SK-N-SH treated with all-trans-retinoic acid at 6 μM for 48 hours (cell line): Measurements from ENCODE around the gene DCAF6.

Experiments used
- ATAC-seq: fragments of 200-7000 bp; cut with Tn5 transposase; 3 replicates; pipeline ENCODE4 v1.9.1; 2020; ENCODE audit warnings: mild to moderate bottlenecking, moderate library complexity
- ARNTL ChIP-seq: fragments of 450-650 bp; formaldehyde crosslinking; IDR thresholded peaks from 2 replicates; pipeline ENCODE4 v1.5.0; 2020; ENCODE audit warnings: low read depth, mild to moderate bottlenecking, moderate library complexity, borderline replicate concordance
- BACH2 ChIP-seq: fragments of 250-450 bp; sonication (Bioruptor Pico); IDR thresholded peaks from 2 replicates; pipeline ENCODE4 v1.9.0; 2021; ENCODE audit warnings: mild to moderate bottlenecking, borderline replicate concordance
- CREB5 ChIP-seq: fragments of 250-450 bp; sonication (Bioruptor Pico); IDR thresholded peaks from 2 replicates; pipeline ENCODE4 v1.5.1; 2020; ENCODE audit warnings: low read depth, mild to moderate bottlenecking, moderate library complexity
- CSDC2 ChIP-seq: fragments of 250-450 bp; sonication (Bioruptor Pico); IDR thresholded peaks from 2 replicates; pipeline ENCODE4 v1.5.0; 2020; ENCODE audit warnings: mild to moderate bottlenecking, moderate library complexity
- CSRNP3 ChIP-seq: fragments of 250-450 bp; sonication (Bioruptor Pico); IDR thresholded peaks from 2 replicates; pipeline ENCODE4 v1.5.1; 2021; ENCODE audit warnings: mild to moderate bottlenecking, moderate library complexity
- ESRRG ChIP-seq: fragments of 250-450 bp; sonication (Bioruptor Pico); IDR thresholded peaks from 2 replicates; pipeline ENCODE4 v1.6.1; 2021; ENCODE audit warnings: mild to moderate bottlenecking
- GLIS3 ChIP-seq: fragments of 250-450 bp; sonication (Bioruptor Pico); IDR thresholded peaks from 2 replicates; pipeline ENCODE4 v1.5.0; 2020; ENCODE audit warnings: mild to moderate bottlenecking, moderate library complexity
- ISL1 ChIP-seq: fragments of 250-450 bp; sonication (Bioruptor Pico); IDR thresholded peaks from 2 replicates; pipeline ENCODE4 v2.1.2; 2022; ENCODE audit warnings: mild to moderate bottlenecking, moderate library complexity
- OSR1 ChIP-seq: fragments of 250-450 bp; sonication (Bioruptor Pico); IDR thresholded peaks from 2 replicates; pipeline ENCODE4 v1.8.0; 2022; ENCODE audit warnings: moderate library complexity, mild to moderate bottlenecking, inconsistent platforms
- PATZ1 ChIP-seq: fragments of 250-450 bp; sonication (Bioruptor Pico); IDR thresholded peaks from 2 replicates; pipeline ENCODE4 v1.8.0; 2020; ENCODE audit warnings: mild to moderate bottlenecking, moderate library complexity, borderline replicate concordance
- POU6F1 ChIP-seq: fragments of 250-450 bp; sonication (Bioruptor Pico); IDR thresholded peaks from 2 replicates; pipeline ENCODE4 v1.8.0; 2021; ENCODE audit warnings: low read depth, mild to moderate bottlenecking, moderate library complexity, borderline replicate concordance
- PPARA ChIP-seq: fragments of 250-450 bp; sonication (Bioruptor Pico); IDR thresholded peaks from 2 replicates; pipeline ENCODE4 v1.5.0; 2020; ENCODE audit warnings: mild to moderate bottlenecking, borderline replicate concordance
- RARB ChIP-seq: fragments of 250-450 bp; sonication (Bioruptor Pico); IDR thresholded peaks from 2 replicates; pipeline ENCODE4 v1.8.0; 2021; ENCODE audit warnings: mild to moderate bottlenecking, moderate library complexity
- SNAI2 ChIP-seq: fragments of 250-450 bp; sonication (Bioruptor Pico); IDR thresholded peaks from 2 replicates; pipeline ENCODE4 v1.5.0; 2020; ENCODE audit warnings: mild to moderate bottlenecking, moderate library complexity
- TCF4 ChIP-seq: fragments of 250-450 bp; sonication (Bioruptor Pico); IDR thresholded peaks from 2 replicates; pipeline ENCODE4 v1.8.0; 2021; ENCODE audit warnings: mild to moderate bottlenecking, moderate library complexity, borderline replicate concordance
- TOX ChIP-seq: fragments of 250-450 bp; sonication (Bioruptor Pico); IDR thresholded peaks from 2 replicates; pipeline ENCODE4 v1.8.0; 2021; ENCODE audit warnings: mild to moderate bottlenecking, moderate library complexity, borderline replicate concordance
- TSHZ2 ChIP-seq: fragments of 250-450 bp; sonication (Bioruptor Pico); IDR thresholded peaks from 2 replicates; pipeline ENCODE4 v1.5.0; 2020; ENCODE audit warnings: mild to moderate bottlenecking, moderate library complexity
- ZC3H10 ChIP-seq: fragments of 250-450 bp; sonication (Bioruptor Pico); IDR thresholded peaks from 2 replicates; pipeline ENCODE4 v1.5.1; 2021; ENCODE audit warnings: mild to moderate bottlenecking, moderate library complexity
- ZFP3 ChIP-seq: fragments of 250-450 bp; sonication (Bioruptor Pico); IDR thresholded peaks from 2 replicates; pipeline ENCODE4 v1.5.0; 2020; ENCODE audit warnings: mild to moderate bottlenecking, moderate library complexity
- ZFP30 ChIP-seq: fragments of 450-650 bp; formaldehyde crosslinking; IDR thresholded peaks from 2 replicates; pipeline ENCODE4 v1.5.0; 2022; ENCODE audit warnings: mild to moderate bottlenecking, moderate library complexity
- ZNF565 ChIP-seq: fragments of 450-650 bp; formaldehyde crosslinking; conservative IDR thresholded peaks from 2 replicates; pipeline ENCODE4 v1.5.0; 2020; ENCODE audit warnings: low read depth, mild to moderate bottlenecking, moderate library complexity
- ZNF70 ChIP-seq: fragments of 450-650 bp; formaldehyde crosslinking; IDR thresholded peaks from 2 replicates; pipeline ENCODE4 v1.5.0; 2020; ENCODE audit warnings: mild to moderate bottlenecking, moderate library complexity

The DCAF6 gene

GRCh38 chr1:168112673-168113305 is 176.3 kb downstream of the DCAF6 start:
- ATAC-seq: peak; percentile 96
- TF ChIP-seq ZNF70 (CRISPR knock-in tag): no peak

- no peak for ATAC-seq
- TF ChIP-seq TCF4 (CRISPR knock-in tag) (no peak), ARNTL (CRISPR knock-in tag) (no peak), ZFP3 (no peak), ESRRG (CRISPR knock-in tag) (no peak), ZC3H10 (no peak), PPARA (CRISPR knock-in tag) (no peak), ISL1 (no peak), PATZ1 (CRISPR knock-in tag) (no peak), ZNF565 (no peak), TSHZ2 (CRISPR knock-in tag) (no peak), TOX (no peak), POU6F1 (CRISPR knock-in tag) (no peak), ZNF70 (CRISPR knock-in tag) (no peak), OSR1 (CRISPR knock-in tag) (no peak), GLIS3 (CRISPR knock-in tag) (no peak)
- TF ChIP-seq, all 23 proteins: peak for 0
Observed at GRCh38 chr1:168114845-168115244, 178.4 kb downstream of the DCAF6 start.

GRCh38 chr1:168116327-168116799 is 179.9 kb downstream of the DCAF6 start:
- ATAC-seq: no peak
- TF ChIP-seq ZNF565 (no peak), RARB (CRISPR knock-in tag) (no peak), CSRNP3 (CRISPR knock-in tag) (no peak), CREB5 (CRISPR knock-in tag) (no peak), TSHZ2 (CRISPR knock-in tag) (no peak), GLIS3 (CRISPR knock-in tag) (no peak), ZC3H10 (no peak), ESRRG (CRISPR knock-in tag) (no peak), BACH2 (CRISPR knock-in tag) (no peak), POU6F1 (CRISPR knock-in tag) (no peak), SNAI2 (no peak), PATZ1 (CRISPR knock-in tag) (no peak), CSDC2 (CRISPR knock-in tag) (no peak), ZFP30 (no peak), TOX (no peak)
